Activated T-helper 1 cell treated with anti-CD3 and anti-CD28 coated beads, Interleukin-12 subunit alpha, Interleukin-12 subunit beta, Interleukin-2, Interleukin-4 antibody, amounts not matched to agents 30 ng/mL and 10 ng/mL and 1 ng/mL, durations not matched to agents 14 hours and 24 hours and 36 hours (primary cell): ENCODE results near the gene CD36. TPM values are rescaled to one million over a fixed set of nuclear protein-coding genes. Genes with fewer than 3 reads are reported as not detected.

Experiments
- DNase-seq: peaks from one replicate; pipeline ENCODE4 v3.0.0; 2021; ENCODE audit warnings: low spot score
- H3K27ac Mint-ChIP-seq: one replicate; pipeline ENCODE4 v1.8.0; 2021; ENCODE audit warnings: mild to moderate bottlenecking, mixed read lengths
- H3K27me3 Mint-ChIP-seq: one replicate; pipeline ENCODE4 v1.8.0; 2022; ENCODE audit warnings: mild to moderate bottlenecking, moderate library complexity, mixed read lengths; ENCODE audit not compliant: insufficient read depth
- H3K36me3 Mint-ChIP-seq: one replicate; pipeline ENCODE4 v1.8.0; 2021; ENCODE audit warnings: low read depth, mixed read lengths
- H3K4me1 Mint-ChIP-seq: one replicate; pipeline ENCODE4 v1.8.0; 2021; ENCODE audit warnings: low read depth, mixed read lengths
- H3K4me3 Mint-ChIP-seq: one replicate; pipeline ENCODE4 v1.8.0; 2021; ENCODE audit warnings: mild to moderate bottlenecking, moderate library complexity, mixed read lengths
- H3K9me3 Mint-ChIP-seq: one replicate; pipeline ENCODE4 v1.8.0; 2021; ENCODE audit warnings: mixed read lengths
- intact Hi-C: fragments of 100-400 bp; cut with micrococcal nuclease; formaldehyde crosslinking; loops from one replicate; pipeline ENCODE4 v1.15.1; 2024
- total RNA-seq: library from RNA; stranded (reverse); gene quantifications from 2 replicates; pipeline ENCODE4 v1.2.3, GENCODE V29; 2022

CD36 gene
- total RNA-seq, 1 donor from 2014 or later = not detected

DNA sequence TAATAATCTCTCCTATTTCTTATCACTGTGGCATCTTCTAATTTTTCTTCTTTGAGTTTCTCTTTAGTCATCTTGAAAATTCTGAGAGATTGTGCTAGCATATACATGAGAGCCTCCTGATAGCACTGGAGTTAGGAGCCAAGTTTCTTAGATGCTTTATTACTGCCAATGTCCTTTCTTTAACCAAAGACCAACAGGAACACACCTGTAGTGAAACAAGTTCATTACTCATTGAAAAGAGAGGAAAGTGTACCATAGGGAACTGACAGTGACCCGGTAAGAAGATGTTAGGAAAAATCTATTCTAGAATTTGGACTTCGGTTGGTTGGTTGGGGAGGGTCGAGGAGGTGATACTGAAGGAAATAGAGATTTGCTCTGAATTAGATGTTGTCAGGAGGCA is 27.1 kb upstream of the CD36 start:
- H3K36me3 Mint-ChIP-seq = no peaks in the 10 kb centered on the region
- DNase-seq = no peak
- no peak overlapping the region for H3K27ac Mint-ChIP-seq
- H3K4me1 Mint-ChIP-seq = no peaks in the 10 kb centered on the region
- no peaks in the 10 kb centered on the region for H3K27me3 Mint-ChIP-seq
- H3K9me3 Mint-ChIP-seq = no peaks in the 10 kb centered on the region
- H3K4me3 Mint-ChIP-seq = no peak overlapping the region
- intact Hi-C loops = no loop called here

GRCh38 chr7:80611779-80612178 is 26.7 kb upstream of the CD36 start:
- H3K4me1 Mint-ChIP-seq = no peaks in the 10 kb centered on the region
- H3K36me3 Mint-ChIP-seq = no peaks in the 10 kb centered on the region
- no peak for DNase-seq
- H3K4me3 Mint-ChIP-seq = no peak overlapping the region
- no peak overlapping the region for H3K27ac Mint-ChIP-seq
- H3K9me3 Mint-ChIP-seq = no peaks in the 10 kb centered on the region
- no peaks in the 10 kb centered on the region for H3K27me3 Mint-ChIP-seq
- intact Hi-C loops = no loop called here

DNA sequence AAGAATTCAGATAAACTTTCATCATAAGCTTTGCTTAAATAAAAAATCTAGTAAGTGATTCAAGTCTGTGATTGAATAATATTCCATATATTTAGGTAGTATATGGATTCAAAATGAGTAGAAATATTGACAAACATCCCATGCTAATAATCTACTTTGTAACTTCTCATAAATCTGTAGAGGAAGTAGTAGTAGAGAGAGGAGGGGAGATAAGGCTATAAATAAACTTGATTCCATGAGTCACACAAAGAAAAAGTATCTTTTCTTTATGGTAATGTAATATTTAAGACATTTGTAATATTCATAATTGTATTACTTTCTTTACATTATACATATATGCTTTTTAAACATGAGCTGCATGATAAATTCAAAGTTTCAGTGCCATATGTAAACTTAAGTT is 25.6 kb upstream of the CD36 start:
- H3K27me3 Mint-ChIP-seq = no peaks in the 10 kb centered on the region
- intact Hi-C loops = no loop called here
- H3K4me3 Mint-ChIP-seq = no peak overlapping the region
- H3K36me3 Mint-ChIP-seq = no peaks in the 10 kb centered on the region
- DNase-seq = no peak
- no peaks in the 10 kb centered on the region for H3K9me3 Mint-ChIP-seq
- no peak overlapping the region for H3K27ac Mint-ChIP-seq
- no peaks in the 10 kb centered on the region for H3K4me1 Mint-ChIP-seq

GRCh38 chr7:80613519-80613918 is 24.9 kb upstream of the CD36 start:
- Mint-ChIP-seq H3K27me3 (no peaks in the 10 kb centered on the region), H3K4me1 (no peaks in the 10 kb centered on the region), H3K27ac (no peak overlapping the region), H3K36me3 (no peaks in the 10 kb centered on the region), H3K9me3 (no peaks in the 10 kb centered on the region), H3K4me3 (no peak overlapping the region)
- DNase-seq = no peak
- intact Hi-C loops = no loop called here

- no peak for DNase-seq
- no peaks in the 10 kb centered on the region for H3K36me3 Mint-ChIP-seq
- intact Hi-C loops = no loop called here
- H3K27me3 Mint-ChIP-seq = no peaks in the 10 kb centered on the region
- H3K4me3 Mint-ChIP-seq = no peak overlapping the region
- H3K9me3 Mint-ChIP-seq = no peaks in the 10 kb centered on the region
- no peaks in the 10 kb centered on the region for H3K4me1 Mint-ChIP-seq
- no peak overlapping the region for H3K27ac Mint-ChIP-seq
These were observed 23.6 kb upstream of the CD36 start for GRCh38 chr7:80614851-80615271.

DNA sequence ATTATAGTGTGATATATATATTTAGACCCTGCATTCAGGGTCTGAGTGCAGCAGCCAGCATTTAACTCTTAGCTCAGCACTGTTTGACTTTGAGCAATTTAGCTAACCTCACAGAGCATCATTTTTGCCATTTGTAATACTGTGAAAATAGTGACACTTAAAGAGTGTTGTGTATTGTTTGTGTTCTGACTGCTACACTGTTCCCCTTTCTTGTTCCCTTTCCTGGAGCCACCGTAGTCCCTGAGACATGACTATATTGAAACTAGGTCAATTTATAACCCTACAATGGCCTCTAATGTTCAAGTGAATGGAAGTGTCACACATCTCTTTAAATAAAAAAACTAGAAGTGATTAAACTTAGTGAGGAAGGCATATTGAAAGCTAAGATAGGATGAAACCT is 20.3 kb upstream of the CD36 start:
- Mint-ChIP-seq H3K4me1 (no peaks in the 10 kb centered on the region), H3K27me3 (no peaks in the 10 kb centered on the region), H3K27ac (no peak overlapping the region), H3K36me3 (no peaks in the 10 kb centered on the region), H3K9me3 (no peaks in the 10 kb centered on the region), H3K4me3 (no peak overlapping the region)
- no peak for DNase-seq
- intact Hi-C loops = no loop called here

- no peaks in the 10 kb centered on the region for H3K27me3 Mint-ChIP-seq
- H3K4me3 Mint-ChIP-seq = no peak overlapping the region
- intact Hi-C loops = no loop called here
- H3K36me3 Mint-ChIP-seq = no peaks in the 10 kb centered on the region
- H3K4me1 Mint-ChIP-seq = no peaks in the 10 kb centered on the region
- DNase-seq = no peak
- H3K9me3 Mint-ChIP-seq = no peaks in the 10 kb centered on the region
- H3K27ac Mint-ChIP-seq = no peak overlapping the region
These were observed 18.7 kb upstream of the CD36 start for GRCh38 chr7:80619741-80620140.

DNA sequence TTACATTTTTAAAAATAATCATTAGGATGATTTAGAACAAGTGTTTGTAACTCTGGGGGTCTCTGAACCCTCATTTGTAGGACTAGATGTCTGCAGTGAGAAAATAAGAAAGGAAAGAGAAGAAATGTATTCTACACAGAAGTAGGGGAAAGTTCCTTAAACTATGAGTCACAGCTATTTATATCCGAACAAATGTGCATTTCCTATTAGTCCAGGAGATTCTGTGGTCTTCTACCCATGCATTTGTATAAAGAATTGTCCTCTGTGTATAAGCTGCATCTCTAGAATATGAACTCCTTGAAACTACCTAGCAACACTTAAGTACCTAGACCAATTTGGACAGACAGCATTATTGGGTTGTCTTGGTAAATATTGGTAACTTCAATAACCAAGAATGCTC is 15.9 kb upstream of the CD36 start:
- H3K27me3 Mint-ChIP-seq = no peaks in the 10 kb centered on the region
- H3K36me3 Mint-ChIP-seq = no peaks in the 10 kb centered on the region
- no peaks in the 10 kb centered on the region for H3K9me3 Mint-ChIP-seq

DNA sequence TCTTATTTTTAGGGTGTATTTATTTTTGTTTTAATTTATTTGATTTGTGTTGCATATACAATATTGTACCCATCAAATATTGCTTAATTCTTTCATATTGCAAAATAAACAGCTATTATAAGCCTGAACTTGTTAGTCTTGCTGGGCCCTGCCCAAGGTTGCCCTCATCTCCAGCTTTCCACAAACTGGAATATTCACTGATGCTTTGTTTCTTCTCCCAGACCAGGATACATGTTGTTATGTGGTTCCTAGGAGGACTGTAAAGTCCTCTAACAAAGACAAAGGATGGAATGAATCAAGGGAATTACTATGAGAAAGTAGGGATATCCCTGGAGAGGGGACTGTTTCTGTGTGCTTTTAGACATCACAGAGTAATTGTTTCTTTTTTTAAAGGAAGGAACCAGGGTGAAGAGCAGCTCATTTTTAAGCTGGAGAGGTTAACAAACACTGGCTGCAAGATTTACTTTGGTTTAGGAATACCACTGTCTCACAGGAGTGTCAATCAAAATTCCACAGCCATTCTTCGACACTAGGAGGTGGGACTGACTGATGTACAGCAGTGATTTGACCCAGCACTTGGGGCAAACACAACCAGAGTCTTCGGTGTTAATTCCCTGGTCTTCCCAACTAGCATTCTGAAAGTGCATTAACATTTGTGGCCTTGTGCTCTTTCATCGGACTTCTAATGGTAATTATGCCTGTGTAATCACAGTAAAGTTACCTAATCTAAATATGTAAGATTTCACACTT is 14.8 kb upstream of the CD36 start:
- no peak overlapping the region for H3K4me3 Mint-ChIP-seq
- H3K9me3 Mint-ChIP-seq = no peaks in the 10 kb centered on the region
- intact Hi-C loops = no loop called here
- no peaks in the 10 kb centered on the region for H3K27me3 Mint-ChIP-seq
- H3K36me3 Mint-ChIP-seq = no peaks in the 10 kb centered on the region
- no peak overlapping the region for H3K27ac Mint-ChIP-seq
- no peak for DNase-seq
- no peaks in the 10 kb centered on the region for H3K4me1 Mint-ChIP-seq

More for the DNA sequence above, 15.9 kb upstream of the CD36 start:
- DNase-seq = no peak
- Mint-ChIP-seq H3K4me1 (no peaks in the 10 kb centered on the region), H3K4me3 (no peak overlapping the region), H3K27ac (no peak overlapping the region)
- intact Hi-C loops = no loop called here

DNA sequence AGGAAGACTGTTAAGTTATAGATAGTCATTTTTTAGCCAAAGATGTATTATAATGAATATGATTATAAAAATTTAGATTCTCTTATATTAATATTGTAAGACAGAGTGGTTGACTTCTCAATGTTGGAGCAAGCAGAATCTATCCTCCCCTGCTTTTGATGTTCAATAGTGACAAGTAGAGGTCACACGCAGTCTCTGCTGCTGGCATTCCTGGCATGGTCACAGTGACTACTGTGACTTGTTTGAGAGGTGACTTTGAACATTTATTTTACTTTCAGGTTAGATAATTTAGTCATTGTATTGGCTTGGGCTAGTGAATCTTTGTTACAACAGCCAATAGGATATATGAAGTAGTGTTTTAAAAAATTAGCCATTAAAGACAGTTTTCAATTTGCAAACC is 13.7 kb upstream of the CD36 start:
- no peaks in the 10 kb centered on the region for H3K36me3 Mint-ChIP-seq
- H3K27me3 Mint-ChIP-seq = no peaks in the 10 kb centered on the region
- H3K4me3 Mint-ChIP-seq = no peak overlapping the region
- intact Hi-C loops = no loop called here
- no peaks in the 10 kb centered on the region for H3K9me3 Mint-ChIP-seq
- no peaks in the 10 kb centered on the region for H3K4me1 Mint-ChIP-seq
- H3K27ac Mint-ChIP-seq = no peak overlapping the region
- no peak for DNase-seq

- Mint-ChIP-seq H3K36me3 (no peaks in the 10 kb centered on the region), H3K27me3 (no peaks in the 10 kb centered on the region), H3K27ac (no peak overlapping the region), H3K9me3 (no peaks in the 10 kb centered on the region), H3K4me3 (no peak overlapping the region), H3K4me1 (no peaks in the 10 kb centered on the region)
- intact Hi-C loops = no loop called here
- DNase-seq = no peak
These were observed 9.4 kb upstream of the CD36 start for GRCh38 chr7:80629023-80629422.

GRCh38 chr7:80630608-80631405 is 7.6 kb upstream of the CD36 start:
- Mint-ChIP-seq H3K4me3 (no peak overlapping the region), H3K4me1 (no peaks in the 10 kb centered on the region), H3K36me3 (no peaks in the 10 kb centered on the region), H3K27ac (no peak overlapping the region), H3K27me3 (no peaks in the 10 kb centered on the region), H3K9me3 (no peaks in the 10 kb centered on the region)
- no peak for DNase-seq
- intact Hi-C loops = no loop called here

GRCh38 chr7:80631421-80631820 is 7.0 kb upstream of the CD36 start:
- Mint-ChIP-seq H3K4me1 (no peaks in the 10 kb centered on the region), H3K36me3 (no peaks in the 10 kb centered on the region), H3K9me3 (no peaks in the 10 kb centered on the region), H3K27me3 (no peaks in the 10 kb centered on the region), H3K27ac (no peak overlapping the region), H3K4me3 (no peak overlapping the region)
- no peak for DNase-seq
- intact Hi-C loops = no loop called here
